GM21786 (cell line): ENCODE data around the gene CADM1.

Experiments
- ATAC-seq: cut with Tn5 transposase; IDR thresholded peaks from one replicate; pipeline ENCODE4 v1.9.1; 2021; ENCODE audit not compliant: unreplicated experiment

The CADM1 gene

GRCh38 chr11:115188898-115189278 is 315.3 kb downstream of the CADM1 start:
- ATAC-seq, result no peak

GRCh38 chr11:115188188-115188897 is 315.9 kb downstream of the CADM1 start:
- ATAC-seq, result no peak

GRCh38 chr11:115185931-115186330 is 318.3 kb downstream of the CADM1 start:
- ATAC-seq, result no peak

- ATAC-seq, result no peak
Measured at GRCh38 chr11:115185507-115185906, 318.7 kb downstream of the CADM1 start.

- ATAC-seq, result no peak
Measured at GRCh38 chr11:115184901-115185300, 319.3 kb downstream of the CADM1 start.

GRCh38 chr11:115183830-115184229 is 320.4 kb downstream of the CADM1 start:
- ATAC-seq, result no peak

GRCh38 chr11:115183136-115183535 is 321.1 kb downstream of the CADM1 start:
- ATAC-seq, result no peak

- no peak for ATAC-seq
Measured at GRCh38 chr11:115182282-115182955, 321.8 kb downstream of the CADM1 start.

GRCh38 chr11:115181538-115181937 is 322.7 kb downstream of the CADM1 start:
- no peak for ATAC-seq

- no peak for ATAC-seq
Measured at GRCh38 chr11:115180272-115180671, 323.9 kb downstream of the CADM1 start.

- no peak for ATAC-seq
Measured at GRCh38 chr11:115179636-115180035, 324.6 kb downstream of the CADM1 start.

GRCh38 chr11:115178705-115179104 is 325.5 kb downstream of the CADM1 start:
- no peak for ATAC-seq

- ATAC-seq, result no peak
Measured at GRCh38 chr11:115173136-115173535, 331.1 kb downstream of the CADM1 start.

- no peak for ATAC-seq
Measured at GRCh38 chr11:115170133-115170815, 333.9 kb downstream of the CADM1 start.

- ATAC-seq, result no peak
Measured at GRCh38 chr11:115169251-115169650, 335.0 kb downstream of the CADM1 start.

- ATAC-seq, result no peak
Measured at GRCh38 chr11:115168686-115169085, 335.5 kb downstream of the CADM1 start.

- ATAC-seq, result no peak
Measured at GRCh38 chr11:115168229-115168671, 336.0 kb downstream of the CADM1 start.

- no peak for ATAC-seq
Measured at GRCh38 chr11:115167456-115167855, 336.8 kb downstream of the CADM1 start.

GRCh38 chr11:115166820-115167219 is 337.4 kb downstream of the CADM1 start:
- no peak for ATAC-seq

- ATAC-seq, result no peak
Measured at GRCh38 chr11:115164774-115165173, 339.4 kb downstream of the CADM1 start.

- ATAC-seq, result no peak
Measured at GRCh38 chr11:115162919-115163318, 341.3 kb downstream of the CADM1 start.

- no peak for ATAC-seq
Measured at GRCh38 chr11:115161876-115162275, 342.3 kb downstream of the CADM1 start.
